Uterus (tissue), 2 donors: ENCODE measurements around the gene PKNOX2.

ENCODE experiments used
- POLR2A ChIP-seq, 2 donors: fragments of 450-650 bp; IDR thresholded peaks; one replicate each; pipeline ENCODE4 v1.6.1; 2016; ENCODE audit warnings: antibody characterized with exemption in 2 of 2, mild to moderate bottlenecking in 1 of 2, moderate library complexity in 1 of 2
- TF ChIP-seq, protein P1 (sequence below), 4 experiments: fragments of 200-600 bp in 2 of 4; fragments of 450-650 bp in 2 of 4; sonication (generic) in 2 of 4; IDR thresholded peaks; one replicate each; pipeline ENCODE4 v1.5.1; 2016 to 2019; ENCODE audit warnings: antibody characterized with exemption in 4 of 4, mild to moderate bottlenecking in 2 of 4, moderate library complexity in 1 of 4

DNA sequence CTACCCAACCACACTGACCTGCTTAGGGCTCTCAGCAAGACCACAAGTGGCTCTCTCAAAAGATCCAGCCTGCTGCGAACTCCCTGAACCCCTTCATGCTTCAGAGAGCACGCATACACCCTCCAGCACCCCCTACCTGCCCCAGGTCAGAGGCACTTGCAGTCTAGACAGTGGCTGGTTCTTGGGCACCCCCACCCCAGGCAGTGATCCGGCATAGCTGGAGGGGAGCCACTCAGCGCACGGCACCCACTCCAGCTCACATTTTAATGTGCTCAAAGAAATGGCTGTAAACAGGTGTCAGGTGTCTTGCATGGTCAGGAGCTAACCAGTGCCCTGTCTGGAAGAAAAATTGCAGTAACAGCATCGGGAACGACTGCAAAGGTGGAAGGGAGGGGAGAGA, 140.8 kb downstream of the PKNOX2 start:
- TF ChIP-seq, protein P1, sequence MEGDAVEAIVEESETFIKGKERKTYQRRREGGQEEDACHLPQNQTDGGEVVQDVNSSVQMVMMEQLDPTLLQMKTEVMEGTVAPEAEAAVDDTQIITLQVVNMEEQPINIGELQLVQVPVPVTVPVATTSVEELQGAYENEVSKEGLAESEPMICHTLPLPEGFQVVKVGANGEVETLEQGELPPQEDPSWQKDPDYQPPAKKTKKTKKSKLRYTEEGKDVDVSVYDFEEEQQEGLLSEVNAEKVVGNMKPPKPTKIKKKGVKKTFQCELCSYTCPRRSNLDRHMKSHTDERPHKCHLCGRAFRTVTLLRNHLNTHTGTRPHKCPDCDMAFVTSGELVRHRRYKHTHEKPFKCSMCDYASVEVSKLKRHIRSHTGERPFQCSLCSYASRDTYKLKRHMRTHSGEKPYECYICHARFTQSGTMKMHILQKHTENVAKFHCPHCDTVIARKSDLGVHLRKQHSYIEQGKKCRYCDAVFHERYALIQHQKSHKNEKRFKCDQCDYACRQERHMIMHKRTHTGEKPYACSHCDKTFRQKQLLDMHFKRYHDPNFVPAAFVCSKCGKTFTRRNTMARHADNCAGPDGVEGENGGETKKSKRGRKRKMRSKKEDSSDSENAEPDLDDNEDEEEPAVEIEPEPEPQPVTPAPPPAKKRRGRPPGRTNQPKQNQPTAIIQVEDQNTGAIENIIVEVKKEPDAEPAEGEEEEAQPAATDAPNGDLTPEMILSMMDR (IDR thresholded peaks at IDR 0.05), result no peak
- TF ChIP-seq POLR2A (IDR thresholded peaks at IDR 0.05), result no peak
